Measurements from ENCODE around the gene ARHGEF2. TPM values are rescaled to one million over a fixed set of nuclear protein-coding genes. Genes with fewer than 3 reads are reported as not detected.

ARHGEF2 gene
- total RNA-seq, 1 donor from 2014 or later, result 197 TPM

DNA sequence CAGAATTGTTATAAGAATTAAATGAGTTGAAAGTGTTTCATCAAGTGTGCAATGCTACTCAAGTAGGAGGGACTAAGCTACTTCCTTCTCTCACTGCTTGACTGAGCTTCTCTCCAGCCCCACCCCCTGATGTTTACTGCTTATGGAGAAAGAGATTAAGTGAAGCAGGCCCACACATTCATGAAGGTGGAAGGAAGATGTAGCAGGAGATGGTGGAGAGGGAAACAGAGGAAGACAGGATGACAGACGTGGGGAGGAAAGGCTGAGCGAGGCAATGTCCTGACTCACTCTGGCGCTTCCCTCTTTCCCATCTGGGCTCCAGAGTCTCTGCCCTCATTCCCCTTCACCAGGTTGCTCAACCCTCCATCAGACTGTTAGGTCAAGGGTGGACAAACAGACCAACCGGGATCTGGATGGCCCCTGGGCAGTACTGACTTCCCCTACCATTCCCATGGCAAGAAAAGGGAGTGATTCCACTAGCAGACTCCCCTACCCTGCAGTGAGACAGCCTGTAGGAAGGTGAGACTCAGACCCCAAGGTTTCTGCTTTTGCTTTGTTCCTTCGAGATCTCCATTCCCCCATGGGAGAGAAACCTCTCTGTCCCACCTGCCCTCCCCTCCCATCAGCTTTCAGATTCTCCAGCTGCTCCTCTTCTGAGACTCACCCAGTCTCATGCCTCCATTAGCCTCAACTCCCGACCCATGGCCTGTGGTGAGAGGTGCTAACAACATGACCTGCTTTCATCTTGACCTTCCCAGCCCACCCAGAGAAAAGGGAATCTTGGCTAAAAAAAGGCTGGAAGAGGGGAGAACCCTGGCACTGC, 3.1 kb upstream of the ARHGEF2 start:
- no peaks in the 10 kb centered on the region for H3K27me3 ChIP-seq (ENCODE audit: control insufficient read depth, insufficient read depth, low read length)
- TF ChIP-seq, protein P1, sequence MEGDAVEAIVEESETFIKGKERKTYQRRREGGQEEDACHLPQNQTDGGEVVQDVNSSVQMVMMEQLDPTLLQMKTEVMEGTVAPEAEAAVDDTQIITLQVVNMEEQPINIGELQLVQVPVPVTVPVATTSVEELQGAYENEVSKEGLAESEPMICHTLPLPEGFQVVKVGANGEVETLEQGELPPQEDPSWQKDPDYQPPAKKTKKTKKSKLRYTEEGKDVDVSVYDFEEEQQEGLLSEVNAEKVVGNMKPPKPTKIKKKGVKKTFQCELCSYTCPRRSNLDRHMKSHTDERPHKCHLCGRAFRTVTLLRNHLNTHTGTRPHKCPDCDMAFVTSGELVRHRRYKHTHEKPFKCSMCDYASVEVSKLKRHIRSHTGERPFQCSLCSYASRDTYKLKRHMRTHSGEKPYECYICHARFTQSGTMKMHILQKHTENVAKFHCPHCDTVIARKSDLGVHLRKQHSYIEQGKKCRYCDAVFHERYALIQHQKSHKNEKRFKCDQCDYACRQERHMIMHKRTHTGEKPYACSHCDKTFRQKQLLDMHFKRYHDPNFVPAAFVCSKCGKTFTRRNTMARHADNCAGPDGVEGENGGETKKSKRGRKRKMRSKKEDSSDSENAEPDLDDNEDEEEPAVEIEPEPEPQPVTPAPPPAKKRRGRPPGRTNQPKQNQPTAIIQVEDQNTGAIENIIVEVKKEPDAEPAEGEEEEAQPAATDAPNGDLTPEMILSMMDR (IDR thresholded peaks at IDR 0.05; ENCODE audit: insufficient read depth, low read length, poor library complexity, severe bottlenecking), result no peak
- no peak overlapping the region for H3K4me3 ChIP-seq (ENCODE audit: low read depth, low read length)
- no peaks in the 10 kb centered on the region for H3K36me3 ChIP-seq (ENCODE audit: control insufficient read depth, insufficient read depth, low read length)
- no peak for DNase-seq (ENCODE audit: low read depth)

DNA sequence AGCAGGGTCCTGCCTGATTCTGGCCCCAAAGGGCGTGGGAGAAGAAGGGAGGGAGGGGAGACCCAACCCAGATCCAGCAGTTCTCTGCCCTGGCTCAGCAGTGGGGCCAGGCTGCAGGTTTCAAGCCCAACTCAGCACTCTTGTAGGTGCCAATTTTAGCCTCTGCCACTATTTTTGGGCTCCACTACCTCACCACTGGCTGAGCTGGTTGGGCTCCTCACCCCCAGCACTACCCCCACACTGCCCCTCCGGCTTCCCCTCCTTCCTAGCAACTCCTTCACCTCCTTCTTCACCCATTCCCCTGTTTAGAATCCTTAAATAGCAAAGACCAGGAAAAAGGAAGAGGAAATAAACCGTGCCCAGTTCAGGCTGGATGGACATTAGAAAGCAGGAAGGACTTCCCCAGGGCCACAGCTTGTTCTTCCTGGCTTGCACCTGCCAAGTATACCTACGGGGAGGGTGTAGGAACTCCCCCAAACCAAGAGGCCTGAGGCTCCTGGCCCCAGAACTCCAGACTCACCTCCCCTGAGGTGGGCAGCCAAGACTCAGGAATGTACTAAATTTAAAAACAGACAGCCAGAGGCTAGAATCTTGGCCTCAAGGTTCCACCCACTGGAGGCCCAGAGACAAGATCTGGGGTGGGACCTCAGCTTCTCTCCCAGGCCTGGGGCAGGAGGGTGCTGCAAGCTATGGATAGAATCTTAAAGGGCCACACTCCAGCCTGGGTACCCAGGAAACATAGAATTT, 1.4 kb upstream of the ARHGEF2 start:
- H3K36me3 ChIP-seq (ENCODE audit: control insufficient read depth, insufficient read depth, low read length), result no peaks in the 10 kb centered on the region
- H3K27me3 ChIP-seq (ENCODE audit: control insufficient read depth, insufficient read depth, low read length), result no peaks in the 10 kb centered on the region
- TF ChIP-seq, protein P1 (IDR thresholded peaks at IDR 0.05; ENCODE audit: insufficient read depth, low read length, poor library complexity, severe bottlenecking), result no peak
- DNase-seq (ENCODE audit: low read depth), result no peak
- peak overlapping the region; percentile 84 for H3K4me3 ChIP-seq (ENCODE audit: low read depth, low read length)

GRCh38 chr1:155978973-155979429, 654 bp upstream of the ARHGEF2 start:
- Histone ChIP-seq H3K36me3 (ENCODE audit: control insufficient read depth, insufficient read depth, low read length) (no peaks in the 10 kb centered on the region), H3K4me3 (ENCODE audit: low read depth, low read length) (peak overlapping the region; percentile 84), H3K27me3 (ENCODE audit: control insufficient read depth, insufficient read depth, low read length) (no peaks in the 10 kb centered on the region)
- TF ChIP-seq, protein P1 (IDR thresholded peaks at IDR 0.05; ENCODE audit: insufficient read depth, low read length, poor library complexity, severe bottlenecking), result no peak
- DNase-seq (ENCODE audit: low read depth), result no peak

DNA sequence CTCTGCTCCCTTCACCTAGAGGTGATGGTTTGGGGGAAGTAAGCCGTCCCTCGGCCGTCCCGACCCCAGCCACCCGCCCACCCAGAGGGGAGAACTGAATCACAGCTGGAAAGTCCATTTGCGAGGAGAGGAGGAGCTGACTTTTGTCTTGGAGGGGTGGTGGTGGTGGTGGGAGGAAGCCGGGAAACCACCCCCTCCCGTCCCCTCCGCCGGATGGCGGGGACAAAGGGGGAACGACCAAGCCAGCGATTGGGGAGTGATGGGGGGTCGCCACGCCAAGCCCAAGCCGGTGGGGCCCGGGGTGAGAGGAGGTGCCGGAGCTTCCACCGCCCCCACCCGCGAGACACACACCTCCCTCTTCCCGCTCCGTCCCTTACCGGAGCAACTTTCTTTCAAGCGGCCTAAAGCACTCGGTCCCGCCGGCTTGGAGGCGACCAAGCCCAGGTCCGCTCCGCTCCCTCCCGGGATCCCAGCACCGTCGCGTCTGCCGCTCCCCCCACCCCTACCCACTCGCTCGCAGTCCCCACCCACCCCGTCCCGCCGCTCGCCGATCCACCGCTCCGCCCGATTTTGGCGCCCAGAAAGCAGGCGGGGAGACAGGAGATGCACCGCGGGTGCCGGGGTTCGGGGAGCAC, 540 bp downstream of the ARHGEF2 start:
- Histone ChIP-seq H3K36me3 (ENCODE audit: control insufficient read depth, insufficient read depth, low read length) (no peaks in the 10 kb centered on the region), H3K4me3 (ENCODE audit: low read depth, low read length) (peak overlapping the region; percentile 84), H3K27me3 (ENCODE audit: control insufficient read depth, insufficient read depth, low read length) (no peaks in the 10 kb centered on the region)
- no peak for DNase-seq (ENCODE audit: low read depth)
- TF ChIP-seq, protein P1 (IDR thresholded peaks at IDR 0.05; ENCODE audit: insufficient read depth, low read length, poor library complexity, severe bottlenecking), result no peak

DNA sequence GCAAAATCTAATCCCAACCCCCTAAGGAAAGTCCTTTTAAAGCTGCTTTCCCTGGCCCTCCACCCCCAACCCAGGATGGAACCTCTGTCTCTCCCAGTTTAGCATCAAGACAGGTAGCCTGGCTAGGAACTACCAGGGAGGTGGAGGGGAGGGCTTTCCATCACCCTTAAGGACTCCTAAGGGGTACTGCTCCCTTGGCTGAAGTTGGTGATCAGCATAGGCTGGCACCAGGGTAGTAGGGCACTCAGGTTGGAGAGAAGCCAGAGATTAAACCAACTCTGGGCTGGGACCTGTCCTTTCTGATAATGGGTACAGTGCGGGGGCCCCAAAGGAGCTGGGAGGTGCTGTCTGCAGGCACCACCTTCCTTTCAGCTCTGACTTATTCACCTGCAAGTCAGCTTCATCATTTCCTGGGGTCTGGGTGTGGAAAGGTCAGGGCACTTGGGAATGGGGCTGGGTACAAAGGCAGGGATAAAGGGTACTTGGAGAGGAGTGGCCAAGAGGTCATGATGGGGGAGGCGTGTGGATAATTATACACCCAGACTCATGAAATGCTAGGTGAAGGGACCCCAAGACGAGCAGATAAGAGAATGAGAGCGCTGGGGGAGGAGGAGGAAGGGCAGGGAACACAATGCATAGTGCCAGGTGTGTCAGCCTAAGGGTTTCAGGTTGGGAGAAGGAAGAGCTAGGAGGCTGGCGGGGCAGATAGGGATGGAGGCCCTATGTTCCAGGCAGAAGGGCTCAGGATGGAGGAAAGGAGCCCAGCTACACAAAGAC, 1.2 kb downstream of the ARHGEF2 start:
- H3K4me3 ChIP-seq (ENCODE audit: low read depth, low read length), result peak overlapping the region; percentile 84
- no peaks in the 10 kb centered on the region for H3K27me3 ChIP-seq (ENCODE audit: control insufficient read depth, insufficient read depth, low read length)
- H3K36me3 ChIP-seq (ENCODE audit: control insufficient read depth, insufficient read depth, low read length), result no peaks in the 10 kb centered on the region
- DNase-seq (ENCODE audit: low read depth), result no peak
- TF ChIP-seq, protein P1 (IDR thresholded peaks at IDR 0.05; ENCODE audit: insufficient read depth, low read length, poor library complexity, severe bottlenecking), result no peak

Measured in kidney epithelial cell (primary cell).